Fibroblast of mammary gland (primary cell): ENCODE measurements around the gene FOSL2.

Experiments used
- DNase-seq: peaks from one replicate; pipeline ENCODE4 v3.0.0-alpha.2; 2010; ENCODE audit warnings: low read depth
- H3K4me3 ChIP-seq: 2 replicates; pipeline ENCODE4 v1.5.1; 2011; ENCODE audit warnings: low read depth, mild to moderate bottlenecking, low read length, moderate library complexity; ENCODE audit not compliant: control insufficient read depth
- CTCF ChIP-seq: conservative IDR thresholded peaks from 2 replicates; pipeline ENCODE4 v1.5.1; 2011; ENCODE audit warnings: low read depth, low read length, inconsistent platforms; ENCODE audit not compliant: control insufficient read depth, insufficient read depth

Gene FOSL2

GRCh38 chr2:28392297-28393113, at the start of gene FOSL2:
FOSL2 (plus strand) TSS chr2:28392858; CDS start chr2:28393721, 863 bp downstream.
- peak within 1 kb of the TSS; percentile 91 for H3K4me3 ChIP-seq
- DNase-seq: peak; percentile 100
- no peak for TF ChIP-seq CTCF

- TF ChIP-seq CTCF: no peak
- no peak for DNase-seq
- no peak overlapping the region for H3K4me3 ChIP-seq
Measured at GRCh38 chr2:28343184-28343942, 49.3 kb upstream of the FOSL2 start.

GRCh38 chr2:28343971-28344715, 48.5 kb upstream of the FOSL2 start:
- DNase-seq: no peak
- H3K4me3 ChIP-seq: no peak overlapping the region
- no peak for TF ChIP-seq CTCF

GRCh38 chr2:28344756-28345373, 47.8 kb upstream of the FOSL2 start:
- H3K4me3 ChIP-seq: no peak overlapping the region
- TF ChIP-seq CTCF: no peak
- no peak for DNase-seq

- no peak for TF ChIP-seq CTCF
Measured at GRCh38 chr2:28345619-28346018, 47.0 kb upstream of the FOSL2 start.

GRCh38 chr2:28346587-28346986, 46.1 kb upstream of the FOSL2 start:
- no peak for DNase-seq
- H3K4me3 ChIP-seq: no peak overlapping the region
- no peak for TF ChIP-seq CTCF

More at GRCh38 chr2:28345619-28346018, 47.0 kb upstream of the FOSL2 start:
- H3K4me3 ChIP-seq: no peak overlapping the region
- no peak for DNase-seq
